Gastroesophageal sphincter (tissue), 2 donors: ENCODE results near the gene B3GNT9.

Experiments used
- POLR2A ChIP-seq, 2 donors: fragments of 450-650 bp; IDR thresholded peaks; one replicate each; pipeline ENCODE4 v1.6.1; 2017; ENCODE audit warnings: antibody characterized with exemption in 2 of 2, mild to moderate bottlenecking in 2 of 2, moderate library complexity in 1 of 2
- POLR2AphosphoS5 ChIP-seq: sonication (generic); formaldehyde crosslinking; IDR thresholded peaks from one replicate; pipeline ENCODE4 v1.6.1; 2017; ENCODE audit warnings: antibody characterized with exemption

DNA sequence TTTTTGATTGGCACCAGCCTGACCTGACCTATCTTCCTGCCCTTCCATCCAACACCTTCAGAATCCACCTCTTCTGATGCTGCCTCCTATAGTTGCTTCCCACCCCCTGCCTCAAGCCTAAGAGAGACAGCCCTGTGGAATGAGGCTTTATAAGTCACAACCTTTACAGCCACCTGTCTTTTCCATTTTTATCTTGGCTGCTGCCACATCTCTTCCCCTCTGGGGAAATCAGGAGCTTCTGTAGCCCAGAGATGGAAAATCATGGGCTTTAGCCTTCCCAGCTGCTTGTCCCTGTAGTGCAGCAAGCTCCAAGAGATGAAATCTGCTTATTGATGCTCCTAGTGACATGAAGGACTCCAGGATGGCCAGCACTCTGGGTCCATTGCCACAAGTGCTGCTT is 22.4 kb downstream of the B3GNT9 start:
- TF ChIP-seq POLR2AphosphoS5 (no peak), POLR2A (IDR thresholded peaks at IDR 0.05) (no peak)
